ENCODE results near the gene SULT1A1.
"Not testable (repeated sequence)": the region's sequence is repeated elsewhere in the genome, so short reads cannot be mapped to it uniquely, and the experiment has no call there.

The SULT1A1 gene

DNA sequence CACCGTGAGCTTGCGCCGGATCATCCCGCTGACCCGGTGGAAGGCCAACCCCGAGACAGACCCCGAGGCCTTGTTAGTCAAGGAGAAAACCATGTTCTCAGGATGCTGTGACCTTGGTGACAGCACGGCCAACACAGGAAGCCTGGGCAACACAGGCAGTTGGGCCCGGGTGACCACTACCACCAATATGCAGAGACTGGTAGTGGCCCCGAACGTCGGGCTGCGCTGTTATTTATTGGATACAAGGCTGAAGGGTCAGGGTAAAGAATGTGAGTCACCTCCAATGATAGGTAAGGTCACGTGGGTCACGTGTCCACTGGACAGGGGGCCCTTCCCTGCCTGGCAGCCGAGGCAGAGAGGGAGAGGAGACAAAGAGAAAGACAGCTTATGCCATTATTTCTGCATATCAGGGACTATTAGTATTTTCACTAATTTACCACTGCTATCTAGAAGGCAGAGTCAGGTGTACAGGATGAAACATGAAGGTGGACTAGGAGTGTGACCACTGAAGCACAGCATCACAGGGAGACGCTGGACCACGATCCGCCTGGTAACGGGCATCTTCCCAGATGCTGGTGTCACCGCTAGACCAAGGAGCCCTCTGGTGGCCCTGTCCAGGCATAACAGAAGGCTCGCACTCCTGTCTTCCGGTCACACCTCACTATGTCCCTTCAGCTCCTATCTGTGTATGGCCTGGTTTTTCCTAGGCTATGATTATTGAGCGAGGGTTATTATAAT lies 5.8 kb upstream of the SULT1A1 start:
- intact Hi-C loops (cut with micrococcal nuclease); H3K27ac Mint-ChIP-seq; H3K9me3 Mint-ChIP-seq; H3K36me3 Mint-ChIP-seq (ENCODE audit: low read depth); H3K27me3 Mint-ChIP-seq; H3K4me3 Mint-ChIP-seq: not testable (repeated sequence)
- H3K4me1 Mint-ChIP-seq (ENCODE audit: low read depth): peaks cover 33% of the 10 kb centered on the region

DNA sequence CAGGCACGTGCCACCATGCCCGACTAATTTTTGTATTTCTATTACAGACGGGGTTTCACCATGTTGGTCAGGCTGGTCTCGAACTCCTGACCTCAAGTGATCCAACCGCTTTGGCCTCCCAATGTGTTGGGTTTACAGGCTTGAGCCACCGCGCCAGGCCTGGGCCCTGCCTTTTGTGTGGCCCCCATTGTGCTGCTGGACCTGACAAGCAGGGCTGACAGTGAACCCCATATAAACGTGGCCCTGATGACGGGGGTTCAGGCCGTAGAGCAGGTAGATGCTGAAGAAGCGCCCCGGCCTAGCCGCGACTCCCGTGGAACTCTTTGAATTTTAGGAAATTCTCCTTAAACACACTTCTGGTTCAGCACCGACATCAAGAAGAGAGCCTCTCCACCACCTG lies 4.7 kb upstream of the SULT1A1 start:
- H3K9me3 Mint-ChIP-seq; intact Hi-C loops (cut with micrococcal nuclease); H3K27ac Mint-ChIP-seq; H3K4me3 Mint-ChIP-seq; H3K36me3 Mint-ChIP-seq (ENCODE audit: low read depth); H3K27me3 Mint-ChIP-seq: not testable (repeated sequence)
- peaks cover 43% of the 10 kb centered on the region for H3K4me1 Mint-ChIP-seq (ENCODE audit: low read depth)

DNA sequence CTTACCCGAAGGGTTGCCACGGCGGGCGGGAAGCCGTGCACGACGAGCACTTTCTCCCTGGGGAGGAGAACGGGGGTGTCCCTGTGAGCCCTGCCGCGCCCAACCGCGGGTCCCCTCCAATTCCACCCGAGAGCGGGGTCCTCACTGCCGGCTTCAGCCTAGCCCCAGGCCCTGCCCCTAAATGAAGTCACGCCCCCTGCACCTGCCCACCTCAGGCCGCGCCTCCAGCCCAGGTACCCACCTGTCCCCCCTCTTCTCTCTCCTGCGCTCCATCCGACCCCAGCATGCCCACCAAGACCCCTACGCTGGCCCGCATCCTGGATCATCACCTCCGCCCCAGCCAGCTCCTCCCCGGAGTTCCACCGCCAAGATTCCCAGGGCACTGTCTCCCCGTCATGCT lies 4.1 kb upstream of the SULT1A1 start:
- H3K9me3 Mint-ChIP-seq, H3K4me3 Mint-ChIP-seq: not testable (repeated sequence)

DNA sequence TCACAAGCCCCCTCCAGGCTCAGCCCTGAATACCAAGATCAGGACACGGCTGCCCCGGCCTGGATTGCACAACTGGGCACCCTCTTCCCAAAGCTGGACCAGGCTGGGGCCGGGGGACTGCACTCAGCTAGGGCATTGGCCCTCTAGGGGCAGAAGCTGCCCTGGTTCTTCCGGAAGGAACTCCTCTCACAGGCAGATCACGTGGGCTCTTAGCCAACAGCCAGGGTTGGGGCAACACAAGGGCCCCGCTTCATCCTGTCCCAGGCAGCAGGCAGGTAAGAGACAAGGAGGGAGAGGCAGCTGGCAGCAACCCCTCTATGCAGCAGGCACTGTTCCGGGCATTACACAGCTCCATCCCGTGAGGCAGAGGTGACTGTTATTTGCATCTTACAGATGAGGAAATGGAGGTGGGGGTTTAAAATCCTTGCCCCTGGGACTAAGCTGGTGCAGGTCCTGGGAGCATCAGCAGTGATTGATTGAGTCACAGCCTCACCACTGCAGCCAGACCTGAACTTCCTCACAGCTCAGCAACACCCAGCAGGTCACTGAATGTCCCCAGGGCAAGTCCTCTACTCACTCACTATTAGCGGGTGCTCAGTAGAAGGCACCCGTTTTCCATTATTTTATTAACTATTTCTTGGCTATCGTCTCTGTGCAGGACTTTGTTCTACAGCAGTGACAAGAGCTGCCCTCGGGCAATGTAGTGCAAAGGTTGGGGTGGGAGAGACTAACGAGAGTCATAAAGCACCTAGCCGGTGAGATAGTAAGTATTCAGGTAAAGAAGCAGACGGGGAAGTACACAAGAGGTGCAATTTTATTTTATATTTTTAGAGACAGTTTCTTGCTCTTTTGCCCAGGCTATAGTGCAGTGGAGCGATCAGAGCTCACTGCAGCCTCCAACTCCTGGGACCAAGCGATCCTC lies 2.8 kb upstream of the SULT1A1 start:
- H3K27me3 Mint-ChIP-seq; intact Hi-C loops (cut with micrococcal nuclease); H3K4me3 Mint-ChIP-seq; H3K27ac Mint-ChIP-seq; H3K9me3 Mint-ChIP-seq: not testable (repeated sequence)
- Mint-ChIP-seq H3K36me3 (ENCODE audit: low read depth) (peaks cover 20% of the 10 kb centered on the region), H3K4me1 (ENCODE audit: low read depth) (peaks cover 46% of the 10 kb centered on the region)

More for the DNA sequence above, 4.1 kb upstream of the SULT1A1 start:
- H3K4me1 Mint-ChIP-seq (ENCODE audit: low read depth): peaks cover 49% of the 10 kb centered on the region
- H3K27ac Mint-ChIP-seq; H3K36me3 Mint-ChIP-seq (ENCODE audit: low read depth); H3K27me3 Mint-ChIP-seq; intact Hi-C loops (cut with micrococcal nuclease): not testable (repeated sequence)

DNA sequence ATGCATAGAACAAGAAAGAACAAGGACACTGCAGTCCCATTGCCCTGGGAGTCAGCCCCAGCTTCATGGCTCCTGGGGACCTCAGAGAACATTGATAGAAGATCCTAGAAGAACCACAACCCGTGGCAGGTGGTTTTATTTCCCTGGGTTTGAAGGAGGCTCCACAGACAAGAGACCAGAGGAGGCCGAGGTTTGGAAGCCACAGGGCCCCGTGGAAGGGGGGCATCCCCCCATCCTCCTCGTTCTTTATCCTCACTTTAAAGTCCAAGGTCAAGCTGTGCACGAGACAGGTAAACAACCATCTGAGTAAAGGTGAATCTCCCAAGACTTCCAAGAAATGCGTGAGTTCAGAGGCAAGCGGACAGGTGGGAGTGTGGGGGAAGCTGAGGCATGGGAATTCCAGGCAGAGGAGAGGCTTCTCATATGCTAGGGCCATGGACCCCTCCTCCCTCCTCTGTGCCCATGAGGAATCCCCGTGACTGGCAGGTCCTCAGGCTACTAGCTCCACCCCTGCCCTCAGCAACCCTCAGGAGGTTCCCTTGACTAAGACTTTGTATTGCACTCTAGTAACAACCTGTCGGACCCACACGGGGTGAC lies 849 bp upstream of the SULT1A1 start:
- H3K4me3 Mint-ChIP-seq: peak overlapping the region; percentile 57
- peaks cover 39% of the 10 kb centered on the region for H3K36me3 Mint-ChIP-seq (ENCODE audit: low read depth)
- intact Hi-C loops (cut with micrococcal nuclease): no loop called here
- H3K27me3 Mint-ChIP-seq: no peaks in the 10 kb centered on the region
- H3K4me1 Mint-ChIP-seq (ENCODE audit: low read depth): peaks cover 32% of the 10 kb centered on the region
- peak overlapping the region; percentile 77 for H3K27ac Mint-ChIP-seq
- H3K9me3 Mint-ChIP-seq: no peaks in the 10 kb centered on the region

DNA sequence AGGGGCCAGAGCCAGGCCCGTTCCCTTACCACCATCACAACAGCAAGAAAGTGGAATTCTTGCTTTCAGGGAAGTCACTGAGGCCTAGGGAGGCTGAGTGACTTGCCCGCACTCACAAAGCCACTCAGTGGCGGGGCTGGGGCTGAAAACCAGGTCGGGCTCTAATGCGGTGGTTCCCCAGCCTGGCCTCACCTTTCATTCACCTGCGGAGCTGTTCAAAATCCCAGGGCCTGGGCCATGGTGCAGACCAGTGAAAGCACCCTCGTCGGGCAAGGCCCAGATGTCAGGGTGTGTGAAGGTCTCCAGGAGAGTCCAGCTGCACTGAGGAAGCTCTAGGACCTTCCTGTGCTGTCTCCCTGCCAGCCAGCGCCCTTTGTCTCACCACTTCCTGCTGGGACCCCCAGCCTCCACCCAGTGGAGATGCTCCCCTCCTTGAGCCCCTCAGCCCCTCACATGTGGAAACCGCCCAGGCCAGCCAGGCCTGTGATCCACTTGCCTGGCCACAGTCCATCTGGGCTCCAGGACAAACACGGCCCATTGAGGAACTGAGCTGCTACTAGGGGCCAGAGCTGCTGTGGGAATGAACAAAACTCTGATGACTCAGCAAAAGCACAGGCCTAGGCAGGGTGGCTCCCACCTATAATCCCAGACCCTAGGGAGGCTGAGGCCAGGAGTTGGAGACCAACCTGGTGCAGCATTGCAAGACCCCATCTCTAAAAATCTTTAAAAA lies 812 bp downstream of the SULT1A1 start:
- Mint-ChIP-seq H3K4me1 (ENCODE audit: low read depth) (peaks cover 29% of the 10 kb centered on the region), H3K36me3 (ENCODE audit: low read depth) (peaks cover 56% of the 10 kb centered on the region), H3K27ac (peak overlapping the region; percentile 77), H3K4me3 (peak overlapping the region; percentile 75)
- H3K27me3 Mint-ChIP-seq; intact Hi-C loops (cut with micrococcal nuclease); H3K9me3 Mint-ChIP-seq: not testable (repeated sequence)

DNA sequence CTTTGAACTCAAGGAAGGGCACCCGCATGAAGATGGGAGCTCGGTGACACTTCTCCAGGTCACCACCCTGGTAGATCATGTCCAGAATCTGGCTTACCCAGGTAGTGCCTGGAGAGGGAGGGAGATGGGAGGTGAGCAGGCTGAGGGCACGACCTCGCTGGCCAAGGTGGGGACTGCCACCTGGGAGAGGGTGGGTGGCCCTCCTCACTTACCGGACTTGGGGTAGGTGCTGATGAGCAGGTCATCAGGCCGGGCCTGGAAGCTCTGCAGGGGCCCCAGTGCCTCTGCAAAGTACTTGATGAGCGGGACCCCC lies 1.4 kb downstream of the SULT1A1 start:
- H3K4me3 Mint-ChIP-seq; intact Hi-C loops (cut with micrococcal nuclease); H3K27ac Mint-ChIP-seq; H3K27me3 Mint-ChIP-seq; H3K9me3 Mint-ChIP-seq: not testable (repeated sequence)
- Mint-ChIP-seq H3K36me3 (ENCODE audit: low read depth) (peaks cover 61% of the 10 kb centered on the region), H3K4me1 (ENCODE audit: low read depth) (peaks cover 29% of the 10 kb centered on the region)

DNA sequence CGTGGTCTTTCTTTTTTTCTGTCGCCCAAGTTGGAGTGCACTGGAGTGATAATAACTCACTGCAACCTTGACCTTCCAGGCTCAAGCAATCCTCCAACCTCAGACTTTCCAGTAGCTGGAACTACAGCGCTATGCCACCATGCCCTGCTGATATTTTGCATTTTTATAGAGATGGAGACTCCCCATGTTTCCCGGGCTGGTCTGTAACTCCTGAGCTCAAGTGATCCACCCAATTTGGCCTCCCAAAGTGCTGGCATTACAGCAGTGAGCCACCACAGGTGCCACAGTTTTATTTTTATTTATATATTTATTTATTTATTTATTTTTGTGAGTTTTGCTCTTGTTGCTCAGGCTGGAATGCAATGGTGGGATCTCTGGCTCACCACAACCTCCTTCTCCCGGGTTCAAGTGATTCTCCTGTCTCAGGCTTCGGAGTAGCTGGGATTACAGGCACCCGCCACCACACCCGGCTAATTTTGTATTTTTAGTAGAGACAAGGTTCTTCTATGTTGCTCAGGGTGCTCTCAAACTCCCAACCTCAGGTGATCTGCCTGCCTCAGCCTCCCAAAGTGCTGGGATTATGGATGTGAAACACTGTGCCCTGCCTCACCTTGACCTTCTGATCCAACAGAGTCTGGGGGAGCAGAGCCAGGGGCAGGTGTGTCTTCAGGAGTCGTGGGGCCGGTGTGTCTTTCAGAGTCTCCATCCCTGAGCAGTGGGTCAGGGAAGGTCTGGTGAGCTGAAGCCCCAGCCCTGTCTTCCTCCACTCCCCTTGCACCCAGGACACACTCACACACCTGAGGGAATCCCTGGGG lies 2.0 kb downstream of the SULT1A1 start:
- intact Hi-C loops (cut with micrococcal nuclease); H3K9me3 Mint-ChIP-seq; H3K4me3 Mint-ChIP-seq; H3K27me3 Mint-ChIP-seq; H3K27ac Mint-ChIP-seq: not testable (repeated sequence)
- Mint-ChIP-seq H3K36me3 (ENCODE audit: low read depth) (peaks cover 61% of the 10 kb centered on the region), H3K4me1 (ENCODE audit: low read depth) (peaks cover 29% of the 10 kb centered on the region)

DNA sequence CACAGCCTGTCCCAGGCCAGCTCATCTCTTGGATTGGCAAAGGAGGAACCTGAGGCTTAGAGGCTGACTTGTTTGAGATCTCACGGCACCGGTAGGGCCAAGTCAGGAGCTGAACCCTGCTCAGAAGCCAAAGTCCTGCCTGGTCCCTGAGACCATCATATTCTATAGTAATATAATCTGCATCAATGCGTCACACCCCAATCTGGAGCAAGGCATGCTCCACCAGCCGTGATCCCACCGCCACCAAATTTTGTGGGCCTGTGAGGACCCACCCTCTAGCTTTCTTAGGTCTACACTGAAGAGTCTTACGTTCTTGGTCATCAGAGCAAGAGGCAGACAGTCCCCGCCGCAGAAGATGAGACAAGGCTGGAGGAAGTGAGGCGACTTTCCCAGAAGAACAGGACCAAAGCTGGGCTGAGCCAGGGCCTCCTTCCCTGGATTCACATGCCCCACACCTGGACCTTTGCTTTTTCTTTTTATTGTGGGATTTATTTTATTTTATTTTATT lies 2.7 kb downstream of the SULT1A1 start:
- intact Hi-C loops (cut with micrococcal nuclease): no loop called here
- peaks cover 29% of the 10 kb centered on the region for H3K4me1 Mint-ChIP-seq (ENCODE audit: low read depth)
- no peak overlapping the region for H3K4me3 Mint-ChIP-seq
- peaks cover 61% of the 10 kb centered on the region for H3K36me3 Mint-ChIP-seq (ENCODE audit: low read depth)
- H3K9me3 Mint-ChIP-seq: no peaks in the 10 kb centered on the region
- H3K27me3 Mint-ChIP-seq: no peaks in the 10 kb centered on the region
- H3K27ac Mint-ChIP-seq: no peak overlapping the region

DNA sequence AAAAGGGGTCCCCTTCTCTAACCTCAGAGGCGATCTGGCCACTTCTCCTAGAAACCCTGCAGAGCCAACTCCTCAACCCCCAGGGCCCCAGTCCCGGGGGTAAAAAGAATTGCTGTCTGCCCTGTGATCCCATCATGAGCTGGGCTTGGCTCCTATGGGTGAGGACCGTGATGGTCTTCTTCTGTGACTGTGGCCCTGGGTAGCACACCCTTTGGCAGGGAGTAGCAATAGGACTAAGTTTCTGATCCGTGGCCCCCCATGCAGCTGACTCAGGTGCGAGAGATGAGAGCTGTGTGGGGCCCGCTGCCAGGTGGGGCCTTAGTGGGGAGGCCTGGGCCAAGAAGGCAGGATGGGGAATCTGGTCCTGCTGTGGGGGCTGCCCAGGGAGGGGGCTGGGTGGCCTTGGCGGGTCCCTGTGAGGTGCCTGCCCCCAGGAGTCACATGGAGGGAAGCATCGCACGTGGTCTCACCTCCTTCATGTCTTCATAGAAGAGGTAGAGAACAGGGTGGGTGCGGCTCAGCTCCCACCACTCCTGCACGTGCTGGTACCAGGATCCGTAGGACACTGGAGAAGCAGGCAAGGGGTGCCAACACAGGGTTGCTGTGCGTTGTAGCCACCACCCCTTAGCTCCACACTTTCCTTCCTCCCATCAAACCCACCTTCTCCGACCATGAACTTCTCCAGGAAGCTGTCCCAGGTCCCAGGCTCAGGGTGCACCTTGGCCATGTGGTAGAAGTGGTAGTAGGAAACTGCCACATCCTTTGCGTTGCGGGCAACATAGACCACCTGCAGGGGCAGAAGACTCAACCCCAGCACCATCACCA lies 3.3 kb downstream of the SULT1A1 start:
- Mint-ChIP-seq H3K27me3 (peaks cover 1% of the 10 kb centered on the region), H3K4me3 (no peak overlapping the region), H3K36me3 (ENCODE audit: low read depth) (peaks cover 61% of the 10 kb centered on the region), H3K9me3 (no peaks in the 10 kb centered on the region), H3K4me1 (ENCODE audit: low read depth) (peaks cover 29% of the 10 kb centered on the region), H3K27ac (no peak overlapping the region)
- intact Hi-C loops (cut with micrococcal nuclease): no loop called here

DNA sequence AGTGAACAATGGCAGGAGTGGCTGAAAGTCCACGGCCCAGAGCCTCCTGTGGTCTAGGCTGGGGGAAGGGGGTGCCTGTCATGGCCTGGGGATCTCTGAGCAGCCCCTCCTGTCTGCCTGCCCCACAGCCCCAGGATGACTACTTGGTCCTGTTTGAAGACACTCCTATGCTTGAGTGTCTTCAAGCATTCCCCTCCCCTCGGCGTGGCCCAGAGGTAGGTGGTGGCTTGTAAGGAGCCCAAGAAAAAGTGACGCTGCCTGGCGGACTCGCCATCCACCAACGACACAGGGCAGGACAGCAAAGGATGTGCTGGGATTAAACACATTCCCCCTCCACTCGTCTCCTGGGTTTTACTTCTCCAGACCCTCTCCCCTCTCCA lies 5.7 kb downstream of the SULT1A1 start:
- H3K36me3 Mint-ChIP-seq (ENCODE audit: low read depth): peaks cover 55% of the 10 kb centered on the region
- peaks cover 3% of the 10 kb centered on the region for H3K27me3 Mint-ChIP-seq
- H3K27ac Mint-ChIP-seq: no peak overlapping the region
- peaks cover 9% of the 10 kb centered on the region for H3K4me1 Mint-ChIP-seq (ENCODE audit: low read depth)
- no peaks in the 10 kb centered on the region for H3K9me3 Mint-ChIP-seq
- intact Hi-C loops (cut with micrococcal nuclease): no loop called here
- H3K4me3 Mint-ChIP-seq: no peak overlapping the region

DNA sequence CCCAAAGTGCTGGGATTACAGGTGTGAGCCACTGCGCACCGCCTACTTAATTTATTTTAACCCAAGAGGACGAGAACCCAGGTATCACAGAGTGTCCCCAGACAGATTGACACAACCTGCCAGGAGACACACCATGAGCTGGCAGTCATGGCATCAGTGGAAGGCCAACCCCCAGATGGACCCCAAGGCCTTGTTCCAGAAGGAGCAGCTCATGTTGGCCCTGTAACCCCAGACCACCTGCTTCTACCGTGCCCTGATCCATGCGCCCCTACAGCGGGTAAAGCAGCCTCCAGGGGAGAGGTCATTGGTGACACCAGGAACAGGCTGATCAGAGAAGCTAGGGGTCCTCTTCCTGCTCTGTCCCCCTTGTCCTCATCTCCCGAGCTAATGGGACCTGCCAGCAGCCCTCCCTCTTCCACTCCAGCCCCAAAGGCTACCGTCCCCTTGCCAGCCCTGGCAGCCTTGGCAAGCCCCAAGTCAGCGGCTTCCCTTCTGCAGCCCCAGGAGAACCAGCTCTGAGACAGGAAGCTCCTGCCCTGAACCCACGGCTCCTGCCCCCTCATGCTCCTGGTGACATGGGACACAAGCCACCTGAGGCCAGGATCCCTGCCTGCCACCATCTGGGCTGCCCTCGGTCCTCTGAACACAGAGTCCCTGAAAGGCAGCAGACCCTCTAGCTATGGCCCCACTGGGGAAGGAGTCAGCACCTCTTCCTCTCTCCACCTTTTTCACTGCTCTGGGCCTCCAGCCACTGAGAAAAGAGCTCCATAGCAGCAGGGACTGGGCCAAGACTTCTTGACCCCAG lies 6.3 kb downstream of the SULT1A1 start:
- Mint-ChIP-seq H3K27me3 (peaks cover 3% of the 10 kb centered on the region), H3K9me3 (no peaks in the 10 kb centered on the region), H3K36me3 (ENCODE audit: low read depth) (peaks cover 51% of the 10 kb centered on the region), H3K4me3 (no peak overlapping the region), H3K27ac (no peak overlapping the region), H3K4me1 (ENCODE audit: low read depth) (peaks cover 4% of the 10 kb centered on the region)
- intact Hi-C loops (cut with micrococcal nuclease): no loop called here
